Astrocyte of the spinal cord (primary cell): Measurements from ENCODE around the gene HAO2.

Experiments used
- DNase-seq: peaks from one replicate; pipeline ENCODE4 v3.0.0; 2011; ENCODE audit warnings: low read depth, low spot score
- H3K4me3 ChIP-seq: 2 replicates; pipeline ENCODE4 v1.5.1; 2011; ENCODE audit warnings: low read depth, mild to moderate bottlenecking, low read length, moderate library complexity
- in situ Hi-C: cut with HindIII; loops from 2 replicates; pipeline ENCODE4 v1.10.0; 2017; ENCODE audit warnings: low sequenced_read_pairs
- TF ChIP-seq, protein P1 (sequence below): IDR thresholded peaks from 2 replicates; pipeline ENCODE4 v1.5.1; 2012; ENCODE audit warnings: low read depth, mild to moderate bottlenecking, low read length, inconsistent platforms

The HAO2 gene

DNA sequence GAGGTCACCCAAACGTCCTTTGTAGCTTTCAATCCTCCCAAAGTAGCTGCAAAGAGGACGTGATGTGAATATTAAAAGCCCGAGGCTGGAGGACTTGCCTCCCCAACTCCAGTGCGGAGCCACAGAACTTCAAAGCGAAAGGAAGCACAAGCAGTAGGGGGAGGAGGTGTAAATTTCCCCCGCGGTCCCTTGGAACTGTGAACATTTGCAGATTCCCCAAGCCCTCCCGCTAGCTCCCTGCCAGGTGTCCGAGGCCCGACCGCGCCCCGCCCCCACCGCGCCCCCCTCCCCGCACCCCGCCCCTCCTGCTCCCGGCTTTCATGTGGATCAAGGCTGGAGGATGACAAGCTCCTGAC is 41.5 kb upstream of the HAO2 start:
- DNase-seq, result no peak
- TF ChIP-seq, protein P1, sequence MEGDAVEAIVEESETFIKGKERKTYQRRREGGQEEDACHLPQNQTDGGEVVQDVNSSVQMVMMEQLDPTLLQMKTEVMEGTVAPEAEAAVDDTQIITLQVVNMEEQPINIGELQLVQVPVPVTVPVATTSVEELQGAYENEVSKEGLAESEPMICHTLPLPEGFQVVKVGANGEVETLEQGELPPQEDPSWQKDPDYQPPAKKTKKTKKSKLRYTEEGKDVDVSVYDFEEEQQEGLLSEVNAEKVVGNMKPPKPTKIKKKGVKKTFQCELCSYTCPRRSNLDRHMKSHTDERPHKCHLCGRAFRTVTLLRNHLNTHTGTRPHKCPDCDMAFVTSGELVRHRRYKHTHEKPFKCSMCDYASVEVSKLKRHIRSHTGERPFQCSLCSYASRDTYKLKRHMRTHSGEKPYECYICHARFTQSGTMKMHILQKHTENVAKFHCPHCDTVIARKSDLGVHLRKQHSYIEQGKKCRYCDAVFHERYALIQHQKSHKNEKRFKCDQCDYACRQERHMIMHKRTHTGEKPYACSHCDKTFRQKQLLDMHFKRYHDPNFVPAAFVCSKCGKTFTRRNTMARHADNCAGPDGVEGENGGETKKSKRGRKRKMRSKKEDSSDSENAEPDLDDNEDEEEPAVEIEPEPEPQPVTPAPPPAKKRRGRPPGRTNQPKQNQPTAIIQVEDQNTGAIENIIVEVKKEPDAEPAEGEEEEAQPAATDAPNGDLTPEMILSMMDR, result no peak
- in situ Hi-C loops, result no loop called here
- H3K4me3 ChIP-seq, result peak overlapping the region; percentile 12

DNA sequence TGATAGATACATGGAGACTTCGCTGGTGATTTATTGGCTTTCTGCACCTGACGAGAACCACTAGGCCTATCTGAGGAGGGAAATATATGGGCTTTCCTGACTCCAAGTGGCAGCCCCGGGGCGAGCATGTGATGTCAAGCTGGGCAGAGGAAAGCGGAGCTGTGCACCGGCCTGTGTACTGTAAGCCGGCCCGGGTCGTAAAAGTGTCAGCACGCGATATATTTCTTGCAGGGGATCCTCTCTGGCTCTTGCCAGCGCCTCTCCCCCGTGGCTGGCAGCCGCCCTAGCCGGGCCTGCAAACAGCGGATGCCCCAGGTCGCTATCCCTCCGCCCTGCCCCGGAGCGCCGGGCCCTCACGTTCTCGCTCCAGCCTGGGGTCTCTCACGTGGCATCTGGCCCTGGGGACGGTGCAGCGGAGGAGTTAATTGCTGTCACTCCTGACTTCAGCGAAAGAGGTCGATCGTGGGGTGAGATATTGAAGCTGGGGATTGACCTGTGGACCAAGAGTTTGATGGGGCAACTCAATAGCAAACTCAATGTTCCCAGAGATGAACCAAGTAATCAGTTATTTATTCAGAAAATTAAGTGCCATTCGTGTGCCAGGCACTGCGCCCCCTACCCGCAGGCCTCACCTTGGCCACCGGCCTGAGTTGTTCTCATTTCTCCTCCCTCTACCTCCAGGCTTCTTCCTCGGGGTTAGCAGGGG is 41.0 kb upstream of the HAO2 start:
- DNase-seq, result peak; percentile 16
- peak overlapping the region; percentile 12 for H3K4me3 ChIP-seq
- in situ Hi-C loops, result no loop called here
- TF ChIP-seq, protein P1, result peak; percentile 60

DNA sequence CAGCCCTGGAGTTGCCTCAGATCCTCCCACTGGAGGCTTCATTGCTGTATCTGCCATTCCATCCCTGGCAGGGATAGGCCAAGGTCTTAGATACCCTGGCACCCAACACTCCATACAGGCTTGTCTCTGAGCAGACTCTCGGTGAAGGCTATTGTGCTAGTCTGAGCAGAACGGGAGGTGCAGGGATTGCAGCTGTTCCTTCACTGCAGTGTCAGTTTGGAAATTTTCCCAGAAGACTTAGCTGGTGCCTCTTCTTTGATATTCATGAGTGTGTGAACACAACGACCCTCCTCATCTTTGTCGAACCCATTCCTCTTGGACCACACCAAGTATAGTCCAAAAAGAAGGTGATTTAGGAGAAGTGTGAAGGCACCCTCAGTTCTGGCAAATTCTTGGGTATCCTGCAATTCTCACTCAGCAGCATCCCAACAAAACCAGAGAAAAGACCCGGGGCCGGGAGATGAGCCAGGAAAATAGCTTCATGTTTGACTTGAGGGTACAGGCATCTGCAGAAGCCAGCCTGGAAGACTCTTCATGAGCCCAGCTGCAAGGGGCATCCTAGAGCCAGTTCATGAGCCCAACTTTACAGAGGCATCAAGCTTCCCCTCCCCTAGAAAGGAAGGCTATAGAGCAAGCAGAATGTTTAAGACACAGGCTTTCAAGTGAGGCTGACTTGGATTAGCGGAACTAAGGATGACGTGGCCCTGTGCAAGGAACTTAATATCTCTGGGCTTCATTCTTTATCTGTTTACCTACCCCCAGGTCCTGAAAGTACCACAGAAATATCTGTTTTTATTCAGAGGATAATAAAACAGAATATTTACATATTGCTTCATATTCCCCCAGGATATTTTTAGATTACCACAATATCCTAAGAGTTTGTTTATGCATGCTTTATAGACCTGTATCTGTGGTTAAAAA is 38.8 kb upstream of the HAO2 start:
- TF ChIP-seq, protein P1, result no peak
- no peak overlapping the region for H3K4me3 ChIP-seq
- DNase-seq, result no peak
- in situ Hi-C loops, result no loop called here

DNA sequence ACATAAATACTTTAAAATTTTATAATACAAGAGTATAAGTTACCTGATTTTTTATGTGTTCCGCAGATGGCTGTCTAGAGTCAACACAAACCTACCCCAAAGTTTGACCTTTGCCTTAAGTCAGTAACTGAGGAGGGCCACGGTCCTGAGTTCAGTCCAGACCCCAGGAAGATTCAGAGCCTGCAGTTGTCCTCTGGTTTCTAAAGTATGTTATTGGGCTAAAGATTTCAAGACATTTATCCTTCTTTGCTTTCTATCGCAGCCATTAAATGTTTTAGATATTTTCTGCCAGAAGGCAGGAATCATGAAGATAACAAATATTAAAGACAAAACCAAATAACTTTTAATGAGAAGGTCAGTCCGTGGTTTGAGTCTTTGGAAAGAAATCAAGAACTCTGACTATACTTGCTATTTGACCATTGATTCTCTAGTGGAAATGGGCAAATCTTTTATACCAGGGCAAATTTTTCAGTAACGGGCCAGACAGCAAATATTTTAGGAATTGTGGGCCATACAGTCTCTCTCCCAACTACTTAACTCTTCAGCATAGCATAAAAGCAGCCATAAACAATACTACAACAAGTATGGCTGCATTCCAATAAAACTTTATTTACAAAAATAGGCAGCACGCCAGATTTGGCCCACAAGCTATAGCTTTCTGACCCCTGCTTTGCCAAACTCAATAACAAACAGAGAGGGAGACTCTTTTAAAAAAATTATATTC is 38.0 kb upstream of the HAO2 start:
- DNase-seq, result peak; percentile 16
- TF ChIP-seq, protein P1, result no peak
- in situ Hi-C loops, result no loop called here
- H3K4me3 ChIP-seq, result no peak overlapping the region

DNA sequence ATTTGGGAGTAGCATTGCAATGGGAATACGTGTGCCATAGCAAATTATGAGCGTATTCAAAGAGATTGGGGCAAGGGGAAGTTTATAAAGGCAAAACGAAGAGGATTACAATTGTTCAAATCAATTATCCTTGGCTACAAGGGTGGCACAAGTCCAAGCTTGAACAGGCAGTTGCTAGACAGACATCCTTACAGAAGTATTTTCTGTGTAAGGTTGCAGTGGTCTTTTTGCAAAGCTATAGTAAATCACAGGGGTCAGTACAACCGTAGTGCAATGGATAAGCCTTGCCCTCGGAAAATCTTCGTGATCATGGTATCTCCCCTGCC is 37.4 kb upstream of the HAO2 start:
- in situ Hi-C loops, result no loop called here
- no peak for DNase-seq
- TF ChIP-seq, protein P1, result no peak
- no peak overlapping the region for H3K4me3 ChIP-seq

DNA sequence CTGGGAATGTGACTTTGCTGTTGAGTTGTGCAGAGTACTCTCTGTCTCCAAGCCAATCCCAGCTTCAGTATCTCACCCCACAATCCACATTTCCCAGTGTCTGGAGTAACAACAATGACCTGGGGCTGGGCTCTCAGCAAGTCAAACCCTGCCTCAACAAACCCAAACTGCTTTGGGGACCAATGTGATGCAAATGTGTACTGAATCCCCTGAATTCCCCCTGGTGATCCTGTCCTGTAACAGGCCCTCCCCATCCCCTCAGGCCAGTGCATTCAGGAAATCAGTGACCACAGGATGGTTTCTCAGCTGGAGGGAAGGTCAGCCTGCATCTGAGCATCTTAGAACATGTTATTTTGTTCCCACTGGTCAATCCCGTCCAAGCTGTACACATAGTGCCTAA is 36.7 kb upstream of the HAO2 start:
- in situ Hi-C loops, result no loop called here
- DNase-seq, result no peak
- TF ChIP-seq, protein P1, result no peak
- H3K4me3 ChIP-seq, result no peak overlapping the region
